GM23338 (cell line): ENCODE data around the gene PLCH2. TPM values are rescaled to one million over a fixed set of nuclear protein-coding genes. Genes with fewer than 3 reads are reported as not detected.

Experiments used
- ATAC-seq: fragments of 200-7000 bp; cut with Tn5 transposase; 3 replicates; pipeline ENCODE4 v1.9.1; 2020
- DNase-seq: peaks from one replicate; pipeline ENCODE4 v3.0.0-alpha.2; 2015; ENCODE audit warnings: low spot score
- H2AFZ ChIP-seq: fragments of 200-600 bp; sonication (generic); 2 replicates; pipeline ENCODE4 v1.8.0; 2016; ENCODE audit warnings: antibody characterized with exemption, mild to moderate bottlenecking, moderate library complexity
- H3F3A ChIP-seq: fragments of 200-600 bp; sonication (generic); replicated peaks from 2 replicates; pipeline ENCODE4 v1.8.0; 2017; ENCODE audit warnings: antibody characterized with exemption, mixed run types, low read depth
- H3K27ac ChIP-seq: fragments of 200-600 bp; sonication (generic); 2 replicates; pipeline ENCODE4 v1.6.1; 2016; ENCODE audit warnings: low read depth
- H3K27me3 ChIP-seq: fragments of 200-600 bp; sonication (generic); 2 replicates; pipeline ENCODE4 v1.8.0; 2016; ENCODE audit warnings: mild to moderate bottlenecking, mixed run types, moderate library complexity; ENCODE audit not compliant: insufficient read depth
- H3K36me3 ChIP-seq: fragments of 200-600 bp; sonication (generic); 2 replicates; pipeline ENCODE4 v1.8.0; 2016; ENCODE audit warnings: mild to moderate bottlenecking; ENCODE audit not compliant: insufficient read depth
- H3K4me1 ChIP-seq: fragments of 200-600 bp; sonication (generic); 2 replicates; pipeline ENCODE4 v1.8.0; 2016; ENCODE audit warnings: mild to moderate bottlenecking, moderate library complexity; ENCODE audit not compliant: insufficient read depth
- H3K4me2 ChIP-seq: fragments of 200-600 bp; sonication (generic); 2 replicates; pipeline ENCODE4 v1.7.1; 2017; ENCODE audit warnings: mixed run types
- H3K4me3 ChIP-seq: fragments of 200-600 bp; sonication (generic); 2 replicates; pipeline ENCODE4 v1.6.1; 2016; ENCODE audit warnings: mixed run types
- H3K79me2 ChIP-seq: fragments of 200-600 bp; sonication (generic); replicated peaks from 2 replicates; pipeline ENCODE4 v1.8.0; 2017; ENCODE audit warnings: mild to moderate bottlenecking; ENCODE audit not compliant: insufficient read depth
- H3K9me2 ChIP-seq: fragments of 200-600 bp; sonication (generic); 2 replicates; pipeline ENCODE4 v1.8.0; 2017; ENCODE audit not compliant: insufficient read depth
- H4K20me1 ChIP-seq: fragments of 200-600 bp; sonication (generic); replicated peaks from 2 replicates; pipeline ENCODE4 v1.8.0; 2017; ENCODE audit warnings: mild to moderate bottlenecking; ENCODE audit not compliant: insufficient read depth
- H3K27ac Mint-ChIP-seq: 2 replicates; pipeline ENCODE4 v1.8.0; 2020; ENCODE audit warnings: inconsistent platforms, mild to moderate bottlenecking, moderate library complexity, mixed read lengths
- H3K27me3 Mint-ChIP-seq: 3 replicates; pipeline ENCODE4 v1.8.0; 2022; ENCODE audit warnings: low read depth, mild to moderate bottlenecking, moderate library complexity, mixed read lengths, inconsistent platforms; ENCODE audit not compliant: insufficient read depth, poor library complexity
- H3K36me3 Mint-ChIP-seq: 3 replicates; pipeline ENCODE4 v1.8.0; 2021; ENCODE audit warnings: low read depth, mild to moderate bottlenecking, inconsistent platforms, moderate library complexity, mixed read lengths
- H3K4me1 Mint-ChIP-seq: 3 replicates; pipeline ENCODE4 v1.8.0; 2020; ENCODE audit warnings: mild to moderate bottlenecking, inconsistent platforms, mixed read lengths
- H3K4me3 Mint-ChIP-seq: 3 replicates; pipeline ENCODE4 v1.8.0; 2021; ENCODE audit warnings: moderate library complexity, mild to moderate bottlenecking, inconsistent platforms, mixed read lengths
- H3K9me3 Mint-ChIP-seq: 3 replicates; pipeline ENCODE4 v1.8.0; 2020; ENCODE audit warnings: moderate library complexity, mild to moderate bottlenecking, inconsistent platforms, mixed read lengths
- CREB1 ChIP-seq: fragments of 250-450 bp; sonication (Bioruptor Pico); IDR thresholded peaks from 2 replicates; pipeline ENCODE4 v1.5.0; 2020; ENCODE audit warnings: low read depth, mild to moderate bottlenecking, moderate library complexity
- EZH2 ChIP-seq: fragments of 200-600 bp; sonication (generic); IDR thresholded peaks from one replicate; pipeline ENCODE4 v1.8.0; 2017; ENCODE audit warnings: antibody characterized with exemption, mild to moderate bottlenecking, low read depth; ENCODE audit not compliant: unreplicated experiment
- JUNB ChIP-seq: IDR thresholded peaks from one replicate; pipeline ENCODE4 v1.6.1; 2016; ENCODE audit warnings: antibody characterized with exemption; ENCODE audit not compliant: unreplicated experiment
- STAT1 ChIP-seq: IDR thresholded peaks from one replicate; pipeline ENCODE4 v1.6.1; 2016; ENCODE audit warnings: antibody characterized with exemption; ENCODE audit not compliant: unreplicated experiment
- ZNF114 ChIP-seq: fragments of 250-450 bp; sonication (Bioruptor Pico); IDR thresholded peaks from 2 replicates; pipeline ENCODE4 v1.5.0; 2020; ENCODE audit warnings: mild to moderate bottlenecking, moderate library complexity
- ZNF331 ChIP-seq: fragments of 250-450 bp; sonication (Bioruptor Pico); IDR thresholded peaks from 2 replicates; pipeline ENCODE4 v1.5.0; 2020; ENCODE audit warnings: low read depth, mild to moderate bottlenecking, moderate library complexity
- polyA plus RNA-seq: library from polyadenylated mRNA; unstranded; fragments of >200 nt; fragmentation: Nextera tagmentation; extraction: Ambion mirVana; gene quantifications from 2 replicates; pipeline ENCODE4 v1.2.1, GENCODE V29; 2016
- total RNA-seq: library from RNA; depleted of rRNA; stranded (reverse); fragments of >200 nt; shearing (Covaris generic); gene quantifications from 2 replicates; pipeline ENCODE4 v1.2.3, GENCODE V29; 2014
- TF ChIP-seq, protein P1 (sequence below): fragments of 250-450 bp; sonication (Bioruptor Pico); IDR thresholded peaks from 2 replicates; pipeline ENCODE4 v1.5.0; 2020; ENCODE audit warnings: mild to moderate bottlenecking, moderate library complexity
- TF ChIP-seq, protein P2 (sequence below): IDR thresholded peaks from one replicate; pipeline ENCODE4 v1.6.1; 2018; ENCODE audit warnings: antibody characterized with exemption; ENCODE audit not compliant: unreplicated experiment
- TF ChIP-seq, protein P3 (sequence below), 2 experiments: fragments of 200-600 bp in 1 of 2; sonication (generic) in 1 of 2; conservative IDR thresholded peaks; 2 replicates each; pipeline versions ENCODE4 v1.5.1 to v1.6.1; 2016 to 2017; ENCODE audit warnings: antibody characterized with exemption in 2 of 2, low read depth in 2 of 2, mild to moderate bottlenecking in 2 of 2, moderate library complexity in 1 of 2

PLCH2 gene
- total and polyA plus RNA-seq, 2 experiments from 2014 or later: 0.31 TPM; not detected in 1

DNA sequence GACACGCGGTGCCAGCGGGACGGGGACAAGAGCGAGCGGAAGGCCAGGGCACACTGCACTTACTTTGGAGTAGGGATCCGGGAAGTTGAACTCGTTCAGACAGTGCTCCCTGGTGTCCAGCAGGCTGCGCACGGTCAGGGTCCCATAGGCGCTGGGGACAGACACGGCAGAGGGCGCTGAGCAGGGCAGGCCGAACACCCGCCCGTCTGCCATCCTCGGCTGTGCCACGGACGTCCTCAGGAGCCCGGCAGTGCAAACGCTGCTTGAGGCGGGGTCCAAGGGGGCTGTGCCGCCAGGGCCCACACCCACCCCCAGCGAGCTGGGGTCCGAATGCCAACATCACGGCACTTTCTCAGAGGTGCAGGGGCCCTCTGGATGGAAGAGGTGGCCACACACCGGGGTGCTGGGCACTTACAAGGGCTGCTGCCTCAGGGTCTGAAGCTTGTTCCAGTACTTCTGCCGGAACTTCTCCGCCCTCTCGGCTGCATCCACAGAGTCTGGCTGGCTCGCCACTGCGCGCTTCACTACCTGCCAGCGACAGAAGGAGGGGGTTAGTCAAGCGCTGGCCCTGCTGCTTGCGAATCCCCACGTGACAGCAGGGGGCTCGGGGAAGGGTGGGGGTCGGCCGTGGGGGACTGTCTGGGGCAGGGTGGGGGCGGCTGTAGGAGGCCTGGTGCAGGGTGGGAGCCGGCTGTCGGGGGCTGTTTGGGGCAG is 38.0 kb downstream of the PLCH2 start (continued):
- TF ChIP-seq, protein P1, sequence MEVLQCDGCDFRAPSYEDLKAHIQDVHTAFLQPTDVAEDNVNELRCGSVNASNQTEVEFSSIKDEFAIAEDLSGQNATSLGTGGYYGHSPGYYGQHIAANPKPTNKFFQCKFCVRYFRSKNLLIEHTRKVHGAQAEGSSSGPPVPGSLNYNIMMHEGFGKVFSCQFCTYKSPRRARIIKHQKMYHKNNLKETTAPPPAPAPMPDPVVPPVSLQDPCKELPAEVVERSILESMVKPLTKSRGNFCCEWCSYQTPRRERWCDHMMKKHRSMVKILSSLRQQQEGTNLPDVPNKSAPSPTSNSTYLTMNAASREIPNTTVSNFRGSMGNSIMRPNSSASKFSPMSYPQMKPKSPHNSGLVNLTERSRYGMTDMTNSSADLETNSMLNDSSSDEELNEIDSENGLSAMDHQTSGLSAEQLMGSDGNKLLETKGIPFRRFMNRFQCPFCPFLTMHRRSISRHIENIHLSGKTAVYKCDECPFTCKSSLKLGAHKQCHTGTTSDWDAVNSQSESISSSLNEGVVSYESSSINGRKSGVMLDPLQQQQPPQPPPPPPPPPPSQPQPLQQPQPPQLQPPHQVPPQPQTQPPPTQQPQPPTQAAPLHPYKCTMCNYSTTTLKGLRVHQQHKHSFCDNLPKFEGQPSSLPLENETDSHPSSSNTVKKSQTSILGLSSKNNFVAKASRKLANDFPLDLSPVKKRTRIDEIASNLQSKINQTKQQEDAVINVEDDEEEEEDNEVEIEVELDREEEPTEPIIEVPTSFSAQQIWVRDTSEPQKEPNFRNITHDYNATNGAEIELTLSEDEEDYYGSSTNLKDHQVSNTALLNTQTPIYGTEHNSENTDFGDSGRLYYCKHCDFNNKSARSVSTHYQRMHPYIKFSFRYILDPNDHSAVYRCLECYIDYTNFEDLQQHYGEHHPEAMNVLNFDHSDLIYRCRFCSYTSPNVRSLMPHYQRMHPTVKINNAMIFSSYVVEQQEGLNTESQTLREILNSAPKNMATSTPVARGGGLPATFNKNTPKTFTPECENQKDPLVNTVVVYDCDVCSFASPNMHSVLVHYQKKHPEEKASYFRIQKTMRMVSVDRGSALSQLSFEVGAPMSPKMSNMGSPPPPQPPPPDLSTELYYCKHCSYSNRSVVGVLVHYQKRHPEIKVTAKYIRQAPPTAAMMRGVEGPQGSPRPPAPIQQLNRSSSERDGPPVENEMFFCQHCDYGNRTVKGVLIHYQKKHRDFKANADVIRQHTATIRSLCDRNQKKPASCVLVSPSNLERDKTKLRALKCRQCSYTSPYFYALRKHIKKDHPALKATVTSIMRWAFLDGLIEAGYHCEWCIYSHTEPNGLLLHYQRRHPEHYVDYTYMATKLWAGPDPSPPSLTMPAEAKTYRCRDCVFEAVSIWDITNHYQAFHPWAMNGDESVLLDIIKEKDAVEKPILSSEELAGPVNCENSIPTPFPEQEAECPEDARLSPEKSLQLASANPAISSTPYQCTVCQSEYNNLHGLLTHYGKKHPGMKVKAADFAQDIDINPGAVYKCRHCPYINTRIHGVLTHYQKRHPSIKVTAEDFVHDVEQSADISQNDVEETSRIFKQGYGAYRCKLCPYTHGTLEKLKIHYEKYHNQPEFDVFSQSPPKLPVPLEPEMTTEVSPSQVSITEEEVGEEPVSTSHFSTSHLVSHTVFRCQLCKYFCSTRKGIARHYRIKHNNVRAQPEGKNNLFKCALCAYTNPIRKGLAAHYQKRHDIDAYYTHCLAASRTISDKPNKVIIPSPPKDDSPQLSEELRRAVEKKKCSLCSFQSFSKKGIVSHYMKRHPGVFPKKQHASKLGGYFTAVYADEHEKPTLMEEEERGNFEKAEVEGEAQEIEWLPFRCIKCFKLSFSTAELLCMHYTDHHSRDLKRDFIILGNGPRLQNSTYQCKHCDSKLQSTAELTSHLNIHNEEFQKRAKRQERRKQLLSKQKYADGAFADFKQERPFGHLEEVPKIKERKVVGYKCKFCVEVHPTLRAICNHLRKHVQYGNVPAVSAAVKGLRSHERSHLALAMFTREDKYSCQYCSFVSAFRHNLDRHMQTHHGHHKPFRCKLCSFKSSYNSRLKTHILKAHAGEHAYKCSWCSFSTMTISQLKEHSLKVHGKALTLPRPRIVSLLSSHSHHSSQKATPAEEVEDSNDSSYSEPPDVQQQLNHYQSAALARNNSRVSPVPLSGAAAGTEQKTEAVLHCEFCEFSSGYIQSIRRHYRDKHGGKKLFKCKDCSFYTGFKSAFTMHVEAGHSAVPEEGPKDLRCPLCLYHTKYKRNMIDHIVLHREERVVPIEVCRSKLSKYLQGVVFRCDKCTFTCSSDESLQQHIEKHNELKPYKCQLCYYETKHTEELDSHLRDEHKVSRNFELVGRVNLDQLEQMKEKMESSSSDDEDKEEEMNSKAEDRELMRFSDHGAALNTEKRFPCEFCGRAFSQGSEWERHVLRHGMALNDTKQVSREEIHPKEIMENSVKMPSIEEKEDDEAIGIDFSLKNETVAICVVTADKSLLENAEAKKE (CRISPR knock-in tag): no peak
- TF ChIP-seq CREB1 (CRISPR knock-in tag) (no peak), EZH2 (no peak), ZNF114 (no peak), ZNF331 (CRISPR knock-in tag) (no peak), STAT1 (no peak)

DNA sequence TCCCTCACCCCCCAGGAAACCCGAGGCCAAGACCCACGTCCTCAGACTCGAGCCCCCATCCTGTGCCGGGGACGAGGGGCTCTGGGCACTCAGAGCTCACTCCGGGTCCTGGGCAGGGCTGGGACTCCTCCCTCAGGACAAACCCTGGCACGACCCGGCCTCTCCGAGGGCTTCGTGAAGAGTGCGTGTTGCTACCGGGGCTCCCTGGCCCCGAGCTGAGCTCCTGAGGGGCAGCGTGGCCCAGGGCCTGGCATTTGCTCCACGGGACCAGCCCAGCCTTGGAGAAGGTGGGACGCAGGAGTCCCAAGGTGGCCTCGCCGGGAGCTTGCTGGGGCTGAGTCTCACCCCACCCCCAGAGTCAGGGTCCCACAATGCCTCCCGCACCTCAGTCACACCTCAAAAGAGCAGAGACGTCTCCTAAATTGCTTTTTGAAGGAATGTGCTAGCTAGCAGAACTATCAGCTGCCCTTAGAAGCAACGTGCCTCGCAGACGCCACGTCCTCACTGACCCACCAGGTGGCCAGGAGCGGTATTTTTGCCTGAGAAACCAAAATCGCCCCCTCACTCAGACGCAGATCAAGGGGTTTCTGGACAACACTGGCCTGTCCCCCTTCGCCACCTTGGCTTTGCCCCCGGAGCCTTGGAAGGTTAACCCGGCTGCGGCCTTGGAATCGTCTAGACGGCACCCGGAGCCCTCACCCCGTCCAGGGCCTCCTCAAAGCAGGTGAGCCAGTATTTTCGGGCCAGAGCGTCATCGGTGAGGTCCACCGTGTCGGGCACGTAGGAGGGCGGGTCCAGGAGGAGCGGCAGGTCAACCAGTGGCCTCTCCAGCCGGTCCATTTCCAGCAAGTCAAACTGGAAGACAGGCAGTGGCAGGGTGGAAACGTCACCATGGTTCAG is 39.0 kb downstream of the PLCH2 start:
- H3K4me3 Mint-ChIP-seq: no peak overlapping the region
- Histone ChIP-seq H3K36me3 (no peaks in the 10 kb centered on the region; the same call in 1 of the 2 replicates), H3K27me3 (no peaks in the 10 kb centered on the region), H3K4me3 (no peak overlapping the region), H3K9me2 (no peaks in the 10 kb centered on the region), H3K4me2 (no peak overlapping the region), H3K27ac (no peak overlapping the region), H3F3A (no peaks in the 10 kb centered on the region), H3K79me2 (no peaks in the 10 kb centered on the region), H4K20me1 (no peaks in the 10 kb centered on the region; the same call in 1 of the 2 replicates), H3K4me1 (no peaks in the 10 kb centered on the region), H2AFZ (no peak overlapping the region)
- TF ChIP-seq, protein P2, sequence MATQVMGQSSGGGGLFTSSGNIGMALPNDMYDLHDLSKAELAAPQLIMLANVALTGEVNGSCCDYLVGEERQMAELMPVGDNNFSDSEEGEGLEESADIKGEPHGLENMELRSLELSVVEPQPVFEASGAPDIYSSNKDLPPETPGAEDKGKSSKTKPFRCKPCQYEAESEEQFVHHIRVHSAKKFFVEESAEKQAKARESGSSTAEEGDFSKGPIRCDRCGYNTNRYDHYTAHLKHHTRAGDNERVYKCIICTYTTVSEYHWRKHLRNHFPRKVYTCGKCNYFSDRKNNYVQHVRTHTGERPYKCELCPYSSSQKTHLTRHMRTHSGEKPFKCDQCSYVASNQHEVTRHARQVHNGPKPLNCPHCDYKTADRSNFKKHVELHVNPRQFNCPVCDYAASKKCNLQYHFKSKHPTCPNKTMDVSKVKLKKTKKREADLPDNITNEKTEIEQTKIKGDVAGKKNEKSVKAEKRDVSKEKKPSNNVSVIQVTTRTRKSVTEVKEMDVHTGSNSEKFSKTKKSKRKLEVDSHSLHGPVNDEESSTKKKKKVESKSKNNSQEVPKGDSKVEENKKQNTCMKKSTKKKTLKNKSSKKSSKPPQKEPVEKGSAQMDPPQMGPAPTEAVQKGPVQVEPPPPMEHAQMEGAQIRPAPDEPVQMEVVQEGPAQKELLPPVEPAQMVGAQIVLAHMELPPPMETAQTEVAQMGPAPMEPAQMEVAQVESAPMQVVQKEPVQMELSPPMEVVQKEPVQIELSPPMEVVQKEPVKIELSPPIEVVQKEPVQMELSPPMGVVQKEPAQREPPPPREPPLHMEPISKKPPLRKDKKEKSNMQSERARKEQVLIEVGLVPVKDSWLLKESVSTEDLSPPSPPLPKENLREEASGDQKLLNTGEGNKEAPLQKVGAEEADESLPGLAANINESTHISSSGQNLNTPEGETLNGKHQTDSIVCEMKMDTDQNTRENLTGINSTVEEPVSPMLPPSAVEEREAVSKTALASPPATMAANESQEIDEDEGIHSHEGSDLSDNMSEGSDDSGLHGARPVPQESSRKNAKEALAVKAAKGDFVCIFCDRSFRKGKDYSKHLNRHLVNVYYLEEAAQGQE: no peak
- TF ChIP-seq, protein P3, sequence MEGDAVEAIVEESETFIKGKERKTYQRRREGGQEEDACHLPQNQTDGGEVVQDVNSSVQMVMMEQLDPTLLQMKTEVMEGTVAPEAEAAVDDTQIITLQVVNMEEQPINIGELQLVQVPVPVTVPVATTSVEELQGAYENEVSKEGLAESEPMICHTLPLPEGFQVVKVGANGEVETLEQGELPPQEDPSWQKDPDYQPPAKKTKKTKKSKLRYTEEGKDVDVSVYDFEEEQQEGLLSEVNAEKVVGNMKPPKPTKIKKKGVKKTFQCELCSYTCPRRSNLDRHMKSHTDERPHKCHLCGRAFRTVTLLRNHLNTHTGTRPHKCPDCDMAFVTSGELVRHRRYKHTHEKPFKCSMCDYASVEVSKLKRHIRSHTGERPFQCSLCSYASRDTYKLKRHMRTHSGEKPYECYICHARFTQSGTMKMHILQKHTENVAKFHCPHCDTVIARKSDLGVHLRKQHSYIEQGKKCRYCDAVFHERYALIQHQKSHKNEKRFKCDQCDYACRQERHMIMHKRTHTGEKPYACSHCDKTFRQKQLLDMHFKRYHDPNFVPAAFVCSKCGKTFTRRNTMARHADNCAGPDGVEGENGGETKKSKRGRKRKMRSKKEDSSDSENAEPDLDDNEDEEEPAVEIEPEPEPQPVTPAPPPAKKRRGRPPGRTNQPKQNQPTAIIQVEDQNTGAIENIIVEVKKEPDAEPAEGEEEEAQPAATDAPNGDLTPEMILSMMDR (conservative IDR thresholded peaks at IDR 0.05; ENCODE audit: low read depth in 2 of 2): peak in 1 of 2 experiments; percentile 21; a peak in 1 of 4 replicates
- no peak for TF ChIP-seq JUNB
- H3K27ac Mint-ChIP-seq: no peak overlapping the region
- H3K9me3 Mint-ChIP-seq: no peaks in the 10 kb centered on the region
- ATAC-seq: peak; percentile 22; the same call in 2 of the 3 replicates
- peaks cover 1% of the 10 kb centered on the region for H3K27me3 Mint-ChIP-seq
- H3K4me1 Mint-ChIP-seq: no peaks in the 10 kb centered on the region
- H3K36me3 Mint-ChIP-seq: peaks cover 30% of the 10 kb centered on the region
- DNase-seq: peak; percentile 49
